ENCODE measurements around the gene MAP1LC3B.
A peak's percentile ranks its signal among the peaks of the same experiment; 100 is the strongest.

The MAP1LC3B gene

GRCh38 chr16:87390641-87391323, 1.4 kb upstream of the MAP1LC3B start:
- no peaks in the 10 kb centered on the region for H3K27me3 ChIP-seq (ENCODE audit: insufficient read depth, low read length)
- H3K36me3 ChIP-seq (ENCODE audit: insufficient read depth, low read length): peaks cover 4% of the 10 kb centered on the region; the same call in 1 of the 2 replicates
- peak overlapping the region; percentile 87 for H3K4me3 ChIP-seq (ENCODE audit: low read depth, low read length, poor library complexity, severe bottlenecking)
- no peaks in the 10 kb centered on the region for H3K9me3 ChIP-seq (ENCODE audit: low read length)
- no peaks in the 10 kb centered on the region for H4K20me1 ChIP-seq (ENCODE audit: insufficient read depth, low read length)
- H3K79me2 ChIP-seq (ENCODE audit: insufficient read depth, low read length): peaks cover 29% of the 10 kb centered on the region
- peak overlapping the region; percentile 73 for H3K9ac ChIP-seq (ENCODE audit: low read length)
- peak overlapping the region; percentile 71 for H3K27ac ChIP-seq (ENCODE audit: low read depth, low read length, poor library complexity, severe bottlenecking)
- H3K4me2 ChIP-seq (ENCODE audit: low read length): peak overlapping the region; percentile 93
- no peak overlapping the region for H2AFZ ChIP-seq (ENCODE audit: low read length)
- no peak for TF ChIP-seq CTCF (IDR thresholded peaks at IDR 0.05; ENCODE audit: low read length)
- H3F3A ChIP-seq (ENCODE audit: insufficient read depth, low read length): no peaks in the 10 kb centered on the region
- H3K4me1 ChIP-seq (ENCODE audit: insufficient read depth, low read length, severe bottlenecking): peaks cover 52% of the 10 kb centered on the region
- H3K9me2 ChIP-seq (ENCODE audit: low read depth, low read length): no peaks in the 10 kb centered on the region

- H3K4me2 ChIP-seq (ENCODE audit: low read length): peak overlapping the region; percentile 93
- no peaks in the 10 kb centered on the region for H3K9me3 ChIP-seq (ENCODE audit: low read length)
- H3F3A ChIP-seq (ENCODE audit: insufficient read depth, low read length): no peaks in the 10 kb centered on the region
- peaks cover 31% of the 10 kb centered on the region for H3K79me2 ChIP-seq (ENCODE audit: insufficient read depth, low read length)
- H4K20me1 ChIP-seq (ENCODE audit: insufficient read depth, low read length): no peaks in the 10 kb centered on the region
- no peaks in the 10 kb centered on the region for H3K9me2 ChIP-seq (ENCODE audit: low read depth, low read length)
- H3K27me3 ChIP-seq (ENCODE audit: insufficient read depth, low read length): no peaks in the 10 kb centered on the region
- H3K36me3 ChIP-seq (ENCODE audit: insufficient read depth, low read length): peaks cover 4% of the 10 kb centered on the region; the same call in 1 of the 2 replicates
- H3K4me3 ChIP-seq (ENCODE audit: low read depth, low read length, poor library complexity, severe bottlenecking): peak overlapping the region; percentile 87
- H3K9ac ChIP-seq (ENCODE audit: low read length): peak overlapping the region; percentile 73
- TF ChIP-seq CTCF (IDR thresholded peaks at IDR 0.05; ENCODE audit: low read length): no peak
- TF ChIP-seq EZH2 (IDR thresholded peaks at IDR 0.05; ENCODE audit: borderline replicate concordance, low read length): no peak
- peaks cover 52% of the 10 kb centered on the region for H3K4me1 ChIP-seq (ENCODE audit: insufficient read depth, low read length, severe bottlenecking)
- no peak overlapping the region for H2AFZ ChIP-seq (ENCODE audit: low read length)
- H3K27ac ChIP-seq (ENCODE audit: low read depth, low read length, poor library complexity, severe bottlenecking): peak overlapping the region; percentile 71
Observed at GRCh38 chr16:87391324-87391949, 699 bp upstream of the MAP1LC3B start.

- Histone ChIP-seq H3K4me1 (ENCODE audit: insufficient read depth, low read length, severe bottlenecking) (peaks cover 43% of the 10 kb centered on the region), H3K9me2 (ENCODE audit: low read depth, low read length) (no peaks in the 10 kb centered on the region), H2AFZ (ENCODE audit: low read length) (no peak overlapping the region), H3K4me2 (ENCODE audit: low read length) (peak overlapping the region; percentile 99), H3K27ac (ENCODE audit: low read depth, low read length, poor library complexity, severe bottlenecking) (peak overlapping the region; percentile 43), H3K9me3 (ENCODE audit: low read length) (no peaks in the 10 kb centered on the region), H3K9ac (ENCODE audit: low read length) (peak overlapping the region; percentile 77), H3F3A (ENCODE audit: insufficient read depth, low read length) (no peaks in the 10 kb centered on the region), H3K4me3 (ENCODE audit: low read depth, low read length, poor library complexity, severe bottlenecking) (peak overlapping the region; percentile 87), H3K27me3 (ENCODE audit: insufficient read depth, low read length) (no peaks in the 10 kb centered on the region), H3K36me3 (ENCODE audit: insufficient read depth, low read length) (peaks cover 4% of the 10 kb centered on the region; the same call in 1 of the 2 replicates), H3K79me2 (ENCODE audit: insufficient read depth, low read length) (peaks cover 44% of the 10 kb centered on the region), H4K20me1 (ENCODE audit: insufficient read depth, low read length) (no peaks in the 10 kb centered on the region)
- TF ChIP-seq EZH2 (IDR thresholded peaks at IDR 0.05; ENCODE audit: borderline replicate concordance, low read length) (no peak), CTCF (IDR thresholded peaks at IDR 0.05; ENCODE audit: low read length) (peak; percentile 45; the same call in 1 of the 2 replicates)
Observed at GRCh38 chr16:87392821-87393679, 914 bp downstream of the MAP1LC3B start.

Data from OCI-LY1 (cell line).